ENCODE results near the gene RAB4A.
A peak's percentile ranks its signal among the peaks of the same experiment; 100 is the strongest.

Gene RAB4A

DNA sequence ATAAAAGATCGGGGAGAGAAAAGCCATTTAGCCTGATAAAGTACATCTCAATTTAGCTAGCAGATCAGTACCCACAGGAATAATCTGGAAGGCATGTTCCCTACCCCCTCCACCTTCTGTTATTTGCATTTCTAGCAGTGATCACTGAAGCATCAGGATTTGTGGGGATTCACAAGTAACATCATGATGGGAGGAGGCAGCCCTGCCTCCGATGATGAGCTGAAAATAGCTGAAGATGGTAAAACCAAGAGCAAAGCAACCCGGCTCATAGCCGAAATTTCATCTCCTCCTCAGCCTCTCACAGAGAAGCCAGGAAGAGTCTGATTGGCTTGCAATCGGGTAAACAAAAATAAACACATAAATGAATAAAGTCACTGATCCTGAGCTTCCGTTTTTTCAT lies 69.6 kb downstream of the RAB4A start:
- no peak for DNase-seq

- peak; percentile 72 for DNase-seq
These were observed 71.1 kb downstream of the RAB4A start for GRCh38 chr1:229341774-229342655.

DNA sequence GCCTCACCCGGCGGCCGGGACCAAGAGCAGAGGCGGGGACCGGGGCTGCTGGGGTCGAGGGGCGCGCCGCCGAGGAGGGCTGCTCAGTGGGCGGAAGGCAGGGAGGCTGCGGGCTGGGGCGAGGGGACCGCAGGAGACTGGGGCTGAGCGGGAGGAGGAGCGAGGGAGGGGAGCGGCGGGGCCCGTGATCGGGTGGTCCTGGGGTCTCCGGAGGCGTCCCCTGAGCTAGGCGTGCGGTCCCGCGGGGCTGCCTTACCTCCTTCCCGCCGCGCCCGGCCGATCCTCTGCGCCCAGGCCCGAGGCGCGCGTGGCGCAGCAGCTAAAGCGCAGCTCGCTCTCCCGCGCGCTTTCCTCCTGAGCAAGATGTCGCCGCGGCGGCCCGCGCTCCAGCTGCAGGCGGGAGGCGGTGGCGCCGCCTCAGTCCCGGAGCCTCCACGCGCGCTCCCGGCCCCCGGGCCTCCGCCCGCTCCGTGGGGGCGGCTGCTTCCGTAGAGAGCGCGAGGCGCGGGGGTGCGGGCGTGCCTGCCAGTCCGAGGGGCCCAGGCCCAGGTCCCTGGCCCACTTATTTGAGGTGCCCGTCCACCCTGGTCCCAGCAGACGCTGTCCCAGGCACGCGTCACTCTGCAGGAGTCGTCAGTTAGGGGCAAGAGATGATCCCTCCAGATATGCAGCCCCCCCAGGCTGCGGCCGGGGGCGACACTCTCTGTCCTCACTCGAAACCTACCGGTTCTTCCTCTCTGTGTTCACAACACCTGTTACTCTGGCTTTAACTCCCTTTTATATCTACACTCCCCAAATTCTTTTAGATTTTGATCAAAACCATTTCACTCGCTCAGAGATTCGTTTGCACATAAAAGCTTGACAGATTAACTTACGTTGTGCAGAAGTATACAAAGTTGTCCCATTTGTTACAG lies 72.0 kb downstream of the RAB4A start, which contains the start of gene CCSAP:
CCSAP (minus strand) TSS at position 392 of the 914 bp plus-strand sequence. CDS start 582 bp downstream, outside the sequence.
- peak; percentile 48 for DNase-seq

DNA sequence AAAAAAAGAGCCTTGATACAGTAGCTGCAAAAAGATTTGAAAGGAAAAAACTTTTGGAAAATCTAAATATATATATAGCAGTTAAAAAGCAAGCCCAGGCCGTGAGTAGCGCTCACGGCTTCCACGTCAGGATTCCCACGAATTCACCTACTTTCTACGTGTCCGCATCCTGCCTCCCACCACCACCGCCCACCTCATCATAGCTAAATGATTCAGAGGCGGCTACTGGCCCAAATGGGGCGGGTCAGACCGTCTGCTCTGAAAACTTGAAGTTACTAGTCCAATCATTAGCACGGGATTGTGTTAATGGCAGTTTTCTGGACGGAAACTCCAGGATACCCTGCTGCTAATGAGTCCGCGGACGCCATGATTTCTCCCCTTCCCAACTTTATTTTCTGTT lies 73.2 kb downstream of the RAB4A start:
- DNase-seq, result no peak

GRCh38 chr1:229344937-229345684 lies 74.2 kb downstream of the RAB4A start:
- DNase-seq, result no peak

DNA sequence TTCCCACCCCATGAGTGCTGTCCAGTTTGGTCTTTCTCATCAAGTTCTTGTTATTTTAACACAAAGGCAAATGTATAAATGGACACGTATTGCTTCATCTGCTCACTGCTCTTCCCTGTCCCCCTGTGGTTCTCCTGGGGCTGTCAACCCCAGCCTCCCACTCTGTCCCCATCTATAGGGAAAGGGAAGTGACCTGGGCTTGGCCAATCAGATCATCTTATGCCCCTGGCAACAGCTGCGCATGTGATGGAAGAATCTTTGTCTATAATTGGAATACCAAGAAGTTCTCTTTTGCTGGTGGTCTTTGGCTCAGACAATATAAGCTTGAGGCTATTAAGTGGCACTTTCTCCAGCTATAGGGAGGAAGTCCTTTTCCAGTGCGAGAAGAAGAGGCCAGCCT lies 76.6 kb downstream of the RAB4A start:
- DNase-seq, result no peak

DNA sequence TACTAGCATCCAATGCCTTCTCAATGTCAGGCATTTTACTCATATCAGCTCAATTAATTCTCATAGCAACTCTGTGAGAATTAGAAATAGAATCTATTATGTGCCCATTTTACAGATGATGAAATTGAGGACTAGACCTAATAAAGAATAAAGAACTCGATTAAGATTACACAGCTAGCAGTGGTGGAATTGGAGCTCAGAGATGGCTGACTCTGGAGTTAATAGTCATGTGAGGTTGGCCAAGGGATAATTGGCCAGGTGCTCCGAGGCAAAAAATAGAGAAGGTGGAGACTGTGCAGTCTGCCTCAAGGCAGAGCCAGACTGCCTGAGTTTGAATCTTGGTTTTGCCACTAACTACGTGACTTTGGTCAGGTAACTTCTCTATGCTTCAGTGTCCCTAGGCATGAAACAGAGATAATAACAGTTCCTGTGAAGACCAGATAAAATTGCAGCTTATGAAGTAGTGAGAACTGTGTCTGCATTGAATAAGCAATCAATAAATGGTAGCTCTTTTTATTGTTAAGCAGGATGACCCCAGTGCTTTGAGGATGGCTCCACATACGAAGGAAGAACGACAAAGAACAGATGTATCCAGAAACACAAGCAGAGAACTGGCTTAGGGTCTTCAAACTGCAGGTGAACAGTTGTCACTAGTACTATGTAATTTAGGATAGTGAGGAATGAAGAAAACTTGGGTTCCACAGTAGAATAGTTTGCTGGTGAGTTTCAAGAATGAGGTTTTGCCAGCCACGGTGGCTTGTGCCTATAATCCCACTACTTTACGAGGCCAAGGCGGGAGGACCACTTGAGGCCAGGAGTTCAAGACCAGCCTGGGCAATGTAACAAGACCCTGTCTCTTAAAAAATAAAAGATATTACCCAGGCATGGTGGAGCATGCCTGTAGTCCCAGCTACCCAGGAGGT lies 78.8 kb downstream of the RAB4A start:
- DNase-seq, result no peak

GRCh38 chr1:229352975-229353374 lies 82.1 kb downstream of the RAB4A start:
- DNase-seq, result no peak

GRCh38 chr1:229354226-229354625 lies 83.3 kb downstream of the RAB4A start:
- no peak for DNase-seq
